ENCODE measurements around the gene TRERF1.

Gene TRERF1

GRCh38 chr6:42225419-42225818 lies 226.3 kb downstream of the TRERF1 start:
- H3K4me3 ChIP-seq = no peak overlapping the region
- no peak overlapping the region for H3K27ac ChIP-seq
- no peak for DNase-seq (ENCODE audit: low spot score)
- no peak for TF ChIP-seq CTCF (IDR thresholded peaks at IDR 0.05)

GRCh38 chr6:42225029-42225339 lies 226.7 kb downstream of the TRERF1 start:
- no peak for TF ChIP-seq CTCF (IDR thresholded peaks at IDR 0.05)
- Histone ChIP-seq H3K4me3 (no peak overlapping the region), H3K27ac (no peak overlapping the region)
- DNase-seq (ENCODE audit: low spot score) = no peak

DNA sequence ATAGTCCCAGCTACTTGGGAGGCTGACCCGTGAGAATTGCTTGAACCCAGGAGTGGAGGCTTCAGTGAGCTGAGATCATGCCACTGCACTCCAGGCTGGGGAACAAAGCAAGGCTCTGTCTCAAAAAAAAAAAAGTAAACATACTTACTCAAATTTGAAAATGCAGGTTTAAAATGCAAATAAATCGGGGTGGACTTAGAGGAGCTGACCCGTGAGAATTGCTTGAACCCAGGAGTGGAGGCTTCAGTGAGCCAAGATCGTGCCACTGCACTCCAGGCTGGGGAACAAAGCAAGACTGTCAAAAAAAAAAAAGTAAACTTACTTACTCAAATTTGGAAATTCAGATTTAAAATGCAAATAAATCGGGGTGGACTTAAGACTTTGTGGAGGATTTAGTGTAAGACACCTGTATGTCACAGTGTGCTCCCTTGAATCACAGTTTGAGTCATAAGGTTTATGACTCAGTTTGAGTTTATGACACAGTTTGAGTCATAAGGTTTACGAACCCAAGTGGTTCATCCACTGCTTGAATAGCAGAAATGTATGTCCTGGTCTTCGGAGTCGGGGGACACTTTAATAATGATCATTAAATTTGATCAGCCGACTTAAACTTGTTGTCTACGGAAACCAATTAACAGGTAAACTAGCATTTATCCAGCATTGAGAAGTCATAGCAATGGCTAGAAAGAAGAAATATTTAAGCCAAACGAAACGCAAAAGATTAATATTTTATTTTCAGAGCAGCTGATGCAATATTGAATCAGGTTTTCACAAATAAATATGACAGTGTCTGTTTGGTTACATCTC lies 227.3 kb downstream of the TRERF1 start:
- Histone ChIP-seq H3K4me3 (no peak overlapping the region), H3K27ac (no peak overlapping the region)
- DNase-seq (ENCODE audit: low spot score) = no peak
- no peak for TF ChIP-seq CTCF (IDR thresholded peaks at IDR 0.05)

DNA sequence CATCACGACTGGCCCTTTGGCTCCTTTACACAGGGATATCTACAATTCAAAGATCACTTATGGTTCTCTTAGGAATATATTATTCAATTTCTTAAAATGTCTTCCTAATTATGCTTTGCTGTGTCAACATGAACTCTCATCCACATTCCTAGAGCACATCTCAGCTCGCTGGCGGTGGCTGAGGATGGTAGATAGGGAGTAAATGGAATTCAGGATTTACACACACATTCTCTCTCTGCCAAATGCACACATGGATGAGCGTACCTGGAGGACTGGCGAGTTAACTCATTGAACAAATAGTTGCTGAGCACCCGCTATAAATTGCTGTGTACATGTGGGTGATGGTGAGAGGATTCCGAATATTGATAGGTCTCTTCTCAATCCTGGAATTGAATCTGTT lies 229.3 kb downstream of the TRERF1 start:
- no peak for TF ChIP-seq CTCF (IDR thresholded peaks at IDR 0.05)
- Histone ChIP-seq H3K27ac (no peak overlapping the region), H3K4me3 (no peak overlapping the region)
- no peak for DNase-seq (ENCODE audit: low spot score)

DNA sequence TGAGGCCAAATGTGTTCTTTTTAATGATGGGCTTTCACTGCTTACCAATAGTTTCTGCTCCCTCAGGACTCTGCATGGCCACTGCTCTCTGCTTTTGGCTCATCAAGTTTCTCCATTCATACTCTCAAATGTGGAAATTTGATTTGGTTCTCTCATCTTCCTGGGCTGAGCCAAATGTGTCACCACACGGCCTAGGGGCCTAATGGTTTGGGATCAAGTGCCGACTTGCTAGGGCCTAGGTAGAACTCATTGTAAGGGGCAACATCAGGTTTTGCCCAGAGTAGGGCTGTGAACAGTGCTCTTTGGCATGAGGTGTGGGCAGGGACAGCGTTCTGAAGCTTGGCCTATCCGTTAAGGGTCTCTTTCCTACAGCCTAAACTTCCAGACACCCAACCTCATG lies 230.2 kb downstream of the TRERF1 start:
- Histone ChIP-seq H3K27ac (no peak overlapping the region), H3K4me3 (no peak overlapping the region)
- no peak for TF ChIP-seq CTCF (IDR thresholded peaks at IDR 0.05)
- DNase-seq (ENCODE audit: low spot score) = no peak

GRCh38 chr6:42220807-42221206 lies 230.9 kb downstream of the TRERF1 start:
- TF ChIP-seq CTCF (IDR thresholded peaks at IDR 0.05) = no peak
- Histone ChIP-seq H3K4me3 (no peak overlapping the region), H3K27ac (no peak overlapping the region)
- no peak for DNase-seq (ENCODE audit: low spot score)
